Psoas muscle (tissue), 8 donors: ENCODE results near the gene UPK2. TPM values are rescaled to one million over a fixed set of nuclear protein-coding genes. Genes with fewer than 3 reads are reported as not detected.

Experiments
- ATAC-seq, 4 donors: fragments of 200-7000 bp; cut with Tn5 transposase; one replicate each; pipeline ENCODE4 v1.9.1; 2020; ENCODE audit warnings: moderate library complexity in 3 of 4, mild to moderate bottlenecking in 2 of 4
- DNase-seq, 2 donors: peaks; one replicate each; pipeline ENCODE4 v3.0.0-alpha.2; 2020
- H3K27ac ChIP-seq: fragments of 200-600 bp; one replicate; pipeline ENCODE4 v1.8.0; 2022
- H3K27me3 ChIP-seq, 3 donors: fragments of 200-600 bp in 1 of 3; one replicate each; pipeline versions ENCODE4 v1.6.1 to v1.8.0; 2013 to 2022; ENCODE audit warnings: low read length in 2 of 3, mild to moderate bottlenecking in 2 of 3, moderate library complexity in 1 of 3; ENCODE audit not compliant: insufficient read depth in 3 of 3
- H3K36me3 ChIP-seq, 2 donors: fragments of 200-600 bp in 1 of 2; one replicate each; pipeline versions ENCODE4 v1.6.1 to v1.8.0; 2013 to 2022; ENCODE audit warnings: low read depth in 1 of 2, mild to moderate bottlenecking in 1 of 2, moderate library complexity in 1 of 2; ENCODE audit not compliant: insufficient read depth in 1 of 2
- H3K4me1 ChIP-seq: fragments of 200-600 bp; one replicate; pipeline ENCODE4 v1.8.0; 2022
- H3K4me3 ChIP-seq: fragments of 200-600 bp; one replicate; pipeline ENCODE4 v1.8.0; 2022; ENCODE audit warnings: mild to moderate bottlenecking
- H3K9me3 ChIP-seq: fragments of 200-600 bp; one replicate; pipeline ENCODE4 v1.8.0; 2022
- WGBS, 3 donors: extraction: QIAGEN DNeasy Blood & Tissue Kit; methylation state at CpG; one replicate each; pipeline versions ENCODE4 v1.1.6 to v1.1.7; 2013; 5-methylcytosine and 5-hydroxymethylcytosine counted together
- intact Hi-C, 2 donors: fragments of 100-400 bp; cut with DNase I; formaldehyde crosslinking; loops; one replicate each; pipeline versions ENCODE4 v1.11.0 to v1.14.2; 2022
- polyA plus RNA-seq, 3 donors: library from polyadenylated mRNA; stranded (reverse); fragments of 200-250 nt; gene quantifications; one replicate each; pipeline ENCODE4 v1.2.3, GENCODE V29; 2013
- total RNA-seq, 4 donors: library from RNA; stranded (reverse); fragmentation: NEBNext Ultra II Directional in 2 of 4; extraction: Animal tissue kit (Norgen Biotek cat#: 25700) in 2 of 4; gene quantifications; one replicate each; pipeline versions ENCODE4 v1.2.1 to v1.2.4, GENCODE V29; 2021 to 2023
- TF ChIP-seq, protein P1 (sequence below): fragments of 200-600 bp; IDR thresholded peaks from one replicate; pipeline ENCODE4 v1.8.0; 2022; ENCODE audit warnings: antibody characterized with exemption
- donor health status: healthy with polysubstance abuse.
- donor health status: DM: no; HTN: no; CAD: no; lungs with moderate emphysema.
- donor health status: Bipolar disorder and iron deficiency.
- donor health status: healthy.
- donor health status: DM: yes; HTN: yes; CAD: no.
- donor health status: DM: no; HTN: no; CAD: no.
- donor health status: DM: no; HTN: no; CAD: no.
- donor health status: DM: yes; HTN: yes; CAD: no.

The UPK2 gene
- total and polyA plus RNA-seq, 7 donors, result 0.23 TPM; not detected in 6

GRCh38 chr11:118915396-118915795 is 40.7 kb upstream of the UPK2 start:
- intact Hi-C loops, result no loop called here
- DNase-seq, result no peak
- H3K4me1 ChIP-seq, result peaks cover 95% of the 10 kb centered on the region
- no peaks in the 10 kb centered on the region for H3K9me3 ChIP-seq
- no peak for ATAC-seq
- peak overlapping the region; percentile 98 for H3K27ac ChIP-seq
- no peaks in the 10 kb centered on the region for H3K36me3 ChIP-seq
- TF ChIP-seq, protein P1, sequence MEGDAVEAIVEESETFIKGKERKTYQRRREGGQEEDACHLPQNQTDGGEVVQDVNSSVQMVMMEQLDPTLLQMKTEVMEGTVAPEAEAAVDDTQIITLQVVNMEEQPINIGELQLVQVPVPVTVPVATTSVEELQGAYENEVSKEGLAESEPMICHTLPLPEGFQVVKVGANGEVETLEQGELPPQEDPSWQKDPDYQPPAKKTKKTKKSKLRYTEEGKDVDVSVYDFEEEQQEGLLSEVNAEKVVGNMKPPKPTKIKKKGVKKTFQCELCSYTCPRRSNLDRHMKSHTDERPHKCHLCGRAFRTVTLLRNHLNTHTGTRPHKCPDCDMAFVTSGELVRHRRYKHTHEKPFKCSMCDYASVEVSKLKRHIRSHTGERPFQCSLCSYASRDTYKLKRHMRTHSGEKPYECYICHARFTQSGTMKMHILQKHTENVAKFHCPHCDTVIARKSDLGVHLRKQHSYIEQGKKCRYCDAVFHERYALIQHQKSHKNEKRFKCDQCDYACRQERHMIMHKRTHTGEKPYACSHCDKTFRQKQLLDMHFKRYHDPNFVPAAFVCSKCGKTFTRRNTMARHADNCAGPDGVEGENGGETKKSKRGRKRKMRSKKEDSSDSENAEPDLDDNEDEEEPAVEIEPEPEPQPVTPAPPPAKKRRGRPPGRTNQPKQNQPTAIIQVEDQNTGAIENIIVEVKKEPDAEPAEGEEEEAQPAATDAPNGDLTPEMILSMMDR, result no peak
- no peaks in the 10 kb centered on the region for H3K27me3 ChIP-seq
- 38 to 64% (median 54%) methylated on average over 2 of the region's 2 CpGs for WGBS, 3 donors
- H3K4me3 ChIP-seq, result peak overlapping the region; percentile 64

- TF ChIP-seq, protein P1, result no peak
- Histone ChIP-seq H3K4me1 (peaks cover 97% of the 10 kb centered on the region), H3K36me3 (no peaks in the 10 kb centered on the region), H3K9me3 (no peaks in the 10 kb centered on the region), H3K4me3 (peak overlapping the region; percentile 64), H3K27me3 (no peaks in the 10 kb centered on the region), H3K27ac (peak overlapping the region; percentile 98)
- no peak for ATAC-seq
- DNase-seq, result peak; percentile 32 to 71
- intact Hi-C loops, result no loop called here
- WGBS, 3 donors, result 15 to 30% (median 24%) methylated on average over 10 of the region's 10 CpGs
Measured at GRCh38 chr11:118915941-118916841, 39.9 kb upstream of the UPK2 start.

DNA sequence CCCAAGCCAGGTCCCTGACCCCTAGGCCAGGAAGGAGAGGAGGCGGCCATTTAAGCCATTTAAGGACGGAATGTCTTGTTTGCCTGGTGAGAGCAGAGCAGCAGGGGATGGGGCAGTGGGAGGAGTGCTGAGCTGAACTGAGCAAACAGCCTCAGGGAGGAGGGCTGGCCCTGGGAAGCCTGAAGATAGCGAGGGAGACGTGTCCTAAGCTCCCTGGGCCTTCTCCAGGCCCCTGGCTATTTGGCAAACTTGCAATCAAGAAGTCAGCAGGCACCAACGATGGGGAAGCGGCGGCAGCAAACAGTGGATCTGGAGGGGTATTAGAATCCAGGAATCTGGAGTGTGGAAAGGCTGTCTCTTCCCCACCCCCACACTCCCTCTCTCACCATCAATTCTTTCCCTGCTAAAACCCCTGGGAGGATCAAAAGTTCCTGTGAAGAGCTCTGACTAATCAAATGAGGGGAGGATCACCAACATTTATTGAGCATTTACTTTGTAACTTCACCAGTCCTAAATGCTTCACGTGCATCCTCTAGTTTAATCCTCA is 39.2 kb upstream of the UPK2 start:
- TF ChIP-seq, protein P1, result no peak
- DNase-seq (peak; percentile 74 to 86), ATAC-seq (no peak)
- Histone ChIP-seq H3K27me3 (no peaks in the 10 kb centered on the region), H3K9me3 (no peaks in the 10 kb centered on the region), H3K36me3 (no peaks in the 10 kb centered on the region), H3K27ac (peak overlapping the region; percentile 98), H3K4me3 (peak overlapping the region; percentile 57), H3K4me1 (peaks cover 97% of the 10 kb centered on the region)
- intact Hi-C loops, result no loop called here
- 20 to 37% (median 22%) methylated on average over 8 of the region's 8 CpGs for WGBS, 3 donors

GRCh38 chr11:118917481-118918127 is 38.5 kb upstream of the UPK2 start:
- TF ChIP-seq, protein P1, result no peak
- ATAC-seq (peak in 3 of 4 donors; percentile 27 to 39 (median 30)), DNase-seq (peak; percentile 82 to 88)
- Histone ChIP-seq H3K36me3 (no peaks in the 10 kb centered on the region), H3K9me3 (no peaks in the 10 kb centered on the region), H3K4me1 (peaks cover 97% of the 10 kb centered on the region), H3K27ac (peak overlapping the region; percentile 98), H3K4me3 (peak overlapping the region; percentile 57), H3K27me3 (no peaks in the 10 kb centered on the region)
- intact Hi-C loops, result no loop called here
- 12 to 30% (median 19%) methylated on average over 13 of the region's 13 CpGs for WGBS, 3 donors
